SU-DHL-6 (cell line): ENCODE results near the gene RAD51B.

Experiments
- H2AFZ ChIP-seq: fragments of 200-600 bp; sonication (generic); 2 replicates; pipeline ENCODE4 v1.6.1; 2014; ENCODE audit warnings: low read depth, mild to moderate bottlenecking, moderate library complexity, mixed read lengths, antibody characterized with exemption, low read length; ENCODE audit not compliant: severe bottlenecking
- H3F3A ChIP-seq: fragments of 200-600 bp; shearing (Covaris generic); 2 replicates; pipeline ENCODE4 v1.6.0; 2016; ENCODE audit warnings: antibody characterized with exemption, mild to moderate bottlenecking; ENCODE audit not compliant: insufficient read depth
- H3K27ac ChIP-seq: fragments of 200-600 bp; sonication (generic); 2 replicates; pipeline ENCODE4 v1.5.1; 2016; ENCODE audit warnings: low read depth, mild to moderate bottlenecking, low read length, moderate library complexity, mixed read lengths
- H3K27me3 ChIP-seq: fragments of 200-600 bp; sonication (generic), shearing (Covaris generic); 2 replicates; pipeline ENCODE4 v1.6.0; 2014; ENCODE audit warnings: mild to moderate bottlenecking, low read length
- H3K36me3 ChIP-seq: fragments of 200-600 bp; sonication (generic); 2 replicates; pipeline ENCODE4 v1.6.1; 2014; ENCODE audit warnings: mild to moderate bottlenecking, low read length, mixed read lengths
- H3K4me2 ChIP-seq: fragments of 300-600, 200-600 bp; shearing (Covaris generic), sonication (generic); 2 replicates; pipeline ENCODE4 v1.6.0; 2014; ENCODE audit warnings: low read length, low read depth, mild to moderate bottlenecking; ENCODE audit not compliant: poor library complexity, severe bottlenecking
- H3K4me3 ChIP-seq: fragments of 200-600 bp; sonication (generic); 2 replicates; pipeline ENCODE4 v1.5.1; 2014; ENCODE audit warnings: antibody characterized with exemption, low read length, mild to moderate bottlenecking, mixed read lengths; ENCODE audit not compliant: insufficient read depth, poor library complexity, severe bottlenecking
- H3K79me2 ChIP-seq: fragments of 200-600 bp; sonication (generic); 2 replicates; pipeline ENCODE4 v1.6.1; 2014; ENCODE audit warnings: mild to moderate bottlenecking, low read length, moderate library complexity; ENCODE audit not compliant: insufficient read depth
- H3K9ac ChIP-seq: fragments of 200-600 bp; sonication (generic); 2 replicates; pipeline ENCODE4 v1.7.0; 2014; ENCODE audit warnings: mild to moderate bottlenecking, low read length
- H3K9me2 ChIP-seq: fragments of 200-600 bp; sonication (generic); replicated peaks from 2 replicates; pipeline ENCODE4 v1.6.1; 2014; ENCODE audit warnings: low read length; ENCODE audit not compliant: insufficient read depth
- H3K9me3 ChIP-seq: fragments of 200-600 bp; sonication (generic); 2 replicates; pipeline ENCODE4 v1.6.1; 2014; ENCODE audit warnings: low read length, mixed read lengths; ENCODE audit not compliant: insufficient read depth
- H4K20me1 ChIP-seq: fragments of 200-600 bp; sonication (generic); 2 replicates; pipeline ENCODE4 v1.6.1; 2014; ENCODE audit warnings: low read depth, mild to moderate bottlenecking, antibody characterized with exemption, low read length, moderate library complexity, mixed read lengths
- CTCF ChIP-seq: fragments of 200-600 bp; sonication (generic); IDR thresholded peaks from one replicate; pipeline ENCODE4 v1.5.1; 2017; ENCODE audit warnings: antibody characterized with exemption, mild to moderate bottlenecking, low read length, moderate library complexity; ENCODE audit not compliant: insufficient read depth, poor library complexity, severe bottlenecking
- EZH2phosphoT487 ChIP-seq: fragments of 200-600 bp; sonication (generic), shearing (Covaris generic); conservative IDR thresholded peaks from 2 replicates; pipeline ENCODE4 v1.6.1; 2018; ENCODE audit warnings: mild to moderate bottlenecking, antibody characterized with exemption, low read length, moderate library complexity, mixed read lengths

RAD51B gene

GRCh38 chr14:68653804-68654203, 834.2 kb downstream of the RAD51B start:
- Histone ChIP-seq H3K4me3 (no peak overlapping the region), H3K27ac (no peak overlapping the region), H3F3A (no peaks in the 10 kb centered on the region), H3K9me2 (no peaks in the 10 kb centered on the region), H3K36me3 (no peaks in the 10 kb centered on the region), H3K9ac (no peak overlapping the region), H3K27me3 (no peaks in the 10 kb centered on the region), H3K4me2 (no peak overlapping the region), H3K79me2 (no peaks in the 10 kb centered on the region), H2AFZ (no peak overlapping the region), H4K20me1 (no peaks in the 10 kb centered on the region), H3K9me3 (no peaks in the 10 kb centered on the region)
- TF ChIP-seq EZH2phosphoT487 (no peak), CTCF (no peak)

DNA sequence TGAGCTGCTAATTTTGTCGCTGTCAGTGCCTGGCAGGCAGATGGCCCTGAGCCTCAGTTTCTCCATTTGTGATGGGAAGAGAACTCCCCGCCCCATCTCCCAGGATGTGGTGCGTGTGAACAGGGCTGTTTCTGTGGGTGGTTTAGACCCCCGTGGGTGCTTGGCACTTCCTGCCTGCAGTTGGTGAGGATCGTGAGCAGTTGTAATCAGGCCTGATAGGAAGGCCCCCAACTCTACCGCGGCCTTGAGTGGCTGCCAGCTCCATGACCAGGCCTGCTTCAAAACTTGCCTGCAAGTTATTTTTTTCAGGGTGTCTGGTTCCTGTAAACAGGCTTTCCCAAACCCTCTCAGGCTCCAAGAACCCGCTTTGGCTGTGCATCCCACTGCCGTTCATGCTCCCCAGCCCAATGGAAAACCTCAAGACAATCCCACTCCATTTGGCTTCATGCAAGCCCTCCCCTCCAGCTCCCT, 834.9 kb downstream of the RAD51B start:
- Histone ChIP-seq H3K36me3 (no peaks in the 10 kb centered on the region), H3K27me3 (no peaks in the 10 kb centered on the region), H3K4me2 (no peak overlapping the region), H3F3A (no peaks in the 10 kb centered on the region), H3K27ac (no peak overlapping the region), H3K9ac (no peak overlapping the region), H3K9me2 (no peaks in the 10 kb centered on the region), H3K4me3 (no peak overlapping the region), H3K9me3 (no peaks in the 10 kb centered on the region), H2AFZ (no peak overlapping the region), H3K79me2 (no peaks in the 10 kb centered on the region), H4K20me1 (no peaks in the 10 kb centered on the region)
- TF ChIP-seq CTCF: no peak
- no peak for TF ChIP-seq EZH2phosphoT487

DNA sequence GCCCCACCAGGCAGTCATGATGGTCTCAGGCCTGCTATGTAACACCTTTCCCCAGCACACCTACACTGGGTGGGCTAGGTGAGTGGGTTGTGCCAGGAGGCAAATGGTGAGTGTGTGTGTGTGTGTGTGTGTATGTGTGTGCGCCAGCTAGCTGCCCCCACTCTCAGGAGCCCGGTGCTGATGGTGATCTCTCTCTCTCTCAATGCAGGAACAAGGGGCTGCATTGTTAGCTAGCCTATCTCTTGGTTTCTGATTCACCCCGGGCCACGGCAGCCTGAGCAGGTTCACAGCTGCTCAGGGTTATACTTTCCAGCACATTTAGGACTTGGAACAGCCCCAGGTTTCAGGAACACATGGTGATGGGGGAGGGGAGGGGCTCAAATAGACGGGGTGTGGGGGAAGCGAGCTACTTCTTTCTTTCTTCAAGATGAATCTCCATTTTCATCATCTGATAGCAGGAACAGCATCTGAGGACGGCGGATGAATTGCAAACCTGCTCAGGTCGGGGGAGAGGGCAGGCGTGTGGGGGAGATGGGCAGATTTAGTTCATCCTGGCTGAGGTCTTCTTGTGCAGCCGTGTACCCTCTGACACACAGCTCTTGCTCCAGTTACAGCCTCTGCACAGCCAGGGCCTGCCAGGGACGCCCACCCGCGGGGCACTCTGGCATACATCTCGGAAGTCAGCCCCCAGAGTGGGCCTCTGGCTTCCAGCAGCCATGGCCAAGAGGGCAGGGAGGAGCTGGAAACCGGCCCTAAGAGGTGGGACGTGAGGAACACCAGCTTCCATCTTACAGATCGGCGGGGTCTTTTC, 835.6 kb downstream of the RAD51B start:
- TF ChIP-seq EZH2phosphoT487 (no peak), CTCF (no peak)
- no peaks in the 10 kb centered on the region for H4K20me1 ChIP-seq
- no peaks in the 10 kb centered on the region for H3K9me2 ChIP-seq
- no peak overlapping the region for H3K4me2 ChIP-seq
- no peaks in the 10 kb centered on the region for H3K9me3 ChIP-seq
- no peaks in the 10 kb centered on the region for H3K27me3 ChIP-seq
- H3K4me3 ChIP-seq: no peak overlapping the region
- no peak overlapping the region for H3K9ac ChIP-seq
- no peak overlapping the region for H3K27ac ChIP-seq
- H3K36me3 ChIP-seq: no peaks in the 10 kb centered on the region
- no peaks in the 10 kb centered on the region for H3F3A ChIP-seq
- no peaks in the 10 kb centered on the region for H3K79me2 ChIP-seq
- H2AFZ ChIP-seq: no peak overlapping the region
